ENCODE measurements around the gene TTC12. TPM values are rescaled to one million over a fixed set of nuclear protein-coding genes. Genes with fewer than 3 reads are reported as not detected.

Gene TTC12
- total and polyA plus RNA-seq, 3 donors from 2014 or later = 42.1 to 123 (median 81.3) TPM

- Histone ChIP-seq H3K9me3 (no peaks in the 10 kb centered on the region), H3K4me3 (no peak overlapping the region), H3K27ac (no peak overlapping the region), H3K36me3 (ENCODE audit: low read depth, missing control alignments) (no peaks in the 10 kb centered on the region), H3K27me3 (no peaks in the 10 kb centered on the region), H3K4me1 (no peaks in the 10 kb centered on the region)
- 88 to 92% methylated on average over 4 of the region's 4 CpGs for WGBS, 2 donors
- TF ChIP-seq CTCF (IDR thresholded peaks at IDR 0.05) (no peak), POLR2A (IDR thresholded peaks at IDR 0.05) (no peak)
- DNase-seq = no peak
- intact Hi-C loops (cut with DNase I; ENCODE audit: low total_unique reads) = no loop called here
Measured at GRCh38 chr11:113397821-113398220, 83.4 kb downstream of the TTC12 start.

- 92% methylated on average over 9 to 24 of the region's 24 CpGs for WGBS, 2 donors
- no peaks in the 10 kb centered on the region for H3K27me3 ChIP-seq
- TF ChIP-seq CTCF (IDR thresholded peaks at IDR 0.05) (no peak), POLR2A (IDR thresholded peaks at IDR 0.05) (no peak)
- no peaks in the 10 kb centered on the region for H3K9me3 ChIP-seq
- intact Hi-C loops (cut with DNase I; ENCODE audit: low total_unique reads) = no loop called here
- DNase-seq = no peak
- no peaks in the 10 kb centered on the region for H3K4me1 ChIP-seq
- no peaks in the 10 kb centered on the region for H3K36me3 ChIP-seq (ENCODE audit: low read depth, missing control alignments)
- H3K4me3 ChIP-seq = no peak overlapping the region
- no peak overlapping the region for H3K27ac ChIP-seq
Measured at GRCh38 chr11:113398669-113399430, 84.5 kb downstream of the TTC12 start.

GRCh38 chr11:113400631-113401230 is 86.3 kb downstream of the TTC12 start:
- no peak for TF ChIP-seq CTCF (IDR thresholded peaks at IDR 0.05)
- TF ChIP-seq POLR2A (IDR thresholded peaks at IDR 0.05) = no peak
- Histone ChIP-seq H3K27me3 (no peaks in the 10 kb centered on the region), H3K27ac (no peak overlapping the region), H3K36me3 (ENCODE audit: low read depth, missing control alignments) (no peaks in the 10 kb centered on the region), H3K9me3 (no peaks in the 10 kb centered on the region), H3K4me1 (no peaks in the 10 kb centered on the region), H3K4me3 (no peak overlapping the region)
- intact Hi-C loops (cut with DNase I; ENCODE audit: low total_unique reads) = no loop called here
- no peak for DNase-seq
- 71 to 83% methylated on average over 2 to 5 of the region's 5 CpGs for WGBS, 2 donors

- intact Hi-C loops (cut with DNase I; ENCODE audit: low total_unique reads) = no loop called here
Measured at GRCh38 chr11:113401718-113402117, 87.3 kb downstream of the TTC12 start.

More at GRCh38 chr11:113401718-113402117, 87.3 kb downstream of the TTC12 start:
- Histone ChIP-seq H3K27ac (no peak overlapping the region), H3K4me3 (no peak overlapping the region), H3K27me3 (no peaks in the 10 kb centered on the region), H3K4me1 (no peaks in the 10 kb centered on the region), H3K9me3 (no peaks in the 10 kb centered on the region), H3K36me3 (ENCODE audit: low read depth, missing control alignments) (no peaks in the 10 kb centered on the region)
- peak; percentile 86 for DNase-seq
- no peak for TF ChIP-seq CTCF (IDR thresholded peaks at IDR 0.05)
- TF ChIP-seq POLR2A (IDR thresholded peaks at IDR 0.05) = no peak
- WGBS, 2 donors = 40% methylated on average over 2 of the region's 2 CpGs; no CpG with 5 or more reads in 1 of the 2 donors
